IMR-90 (cell line): Measurements from ENCODE around the gene PSPN. TPM values are rescaled to one million over a fixed set of nuclear protein-coding genes. Genes with fewer than 3 reads are reported as not detected.

Experiments used
- microRNA-seq, 2 experiments: library from miRNA; stranded (forward) in 1 of 2; unstranded in 1 of 2; fragments of 10-50 nt in 1 of 2; fragments of <30 nt in 1 of 2; gene quantifications in 1 of 2; microRNA quantifications in 1 of 2; one replicate each; pipeline versions ENCODE3 to v1.1.0; 2013 to 2020; ENCODE audit not compliant: insufficient read depth in 1 of 2, insufficient read length in 1 of 2, unreplicated experiment in 1 of 2
- polyA plus RNA-seq, 3 experiments: library from polyadenylated mRNA; depleted of rRNA; stranded (reverse); fragments of >200 nt; gene quantifications; 2 replicates each; pipeline ENCODE4 v1.2.3, GENCODE V29; 2012; ENCODE audit warnings: low replicate concordance in 1 of 3
- small RNA-seq, 5 experiments: library from RNA; depleted of rRNA; stranded (forward); fragments of <200 nt; gene quantifications; one replicate each; pipeline ENCODE3, GENCODE V24; 2012
- total RNA-seq: library from RNA; depleted of rRNA; stranded (reverse); fragments of >200 nt; gene quantifications from 2 replicates; pipeline ENCODE4 v1.2.3, GENCODE V29; 2012; rRNA removed

The PSPN gene
- total and polyA plus RNA-seq, 2 of the 4 experiments (the other 2 are of a cell fraction), result 0.34 to 0.54 TPM

Small RNA genes within 50 kb of the gene (microRNA-seq; reads per million reads assigned to microRNA genes)
- 4.4 reads per million, percentile 7 among the genes with 10 or more reads in this experiment for gene MIR3940 (ENCODE audit: unreplicated experiment)
- 0 to 4.1 reads per million in 2 experiments for gene MIR6790 (ENCODE audit: insufficient read depth in 1 of 2, insufficient read length in 1 of 2, unreplicated experiment in 1 of 2)
- gene MIR6885 (ENCODE audit: insufficient read depth in 1 of 2, insufficient read length in 1 of 2, unreplicated experiment in 1 of 2), result 1.1 to 9.3 reads per million in 2 experiments

Small RNA genes within 50 kb of the gene (small RNA-seq; reads per million reads assigned to genes)
- gene MIR6790 (0 reads per million in 5 experiments), gene MIR6885 (0 reads per million in 5 experiments)

Other genes starting within 250 kb of the PSPN start
- gene ACSBG2, start 240.3 kb downstream of the PSPN start, total RNA-seq, result not detected in 2 replicates
- not detected in 2 replicates for gene ACSBG2, start 240.3 kb downstream of the PSPN start, polyA plus RNA-seq (2012; rRNA removed)
- gene MLLT1, start 96.0 kb downstream of the PSPN start, total RNA-seq, result 1.3 and 1.7 TPM in 2 replicates
- 30.6 and 45.4 TPM in 2 replicates for gene MLLT1, start 96.0 kb downstream of the PSPN start, polyA plus RNA-seq (2012; rRNA removed)
- not detected in 2 replicates for gene ACER1, start 42.3 kb downstream of the PSPN start, total RNA-seq
- 0.11 TPM in 1 of 2 replicates, not detected in the other for gene ACER1, start 42.3 kb downstream of the PSPN start, polyA plus RNA-seq (2012; rRNA removed)
- gene CLPP, start 14.4 kb downstream of the PSPN start, total RNA-seq, result 42.3 and 48.0 TPM in 2 replicates
- 103 and 130 TPM in 2 replicates for gene CLPP, start 14.4 kb downstream of the PSPN start, polyA plus RNA-seq (2012; rRNA removed)
- 9.3 and 10.3 TPM in 2 replicates for gene ALKBH7, start 3.1 kb downstream of the PSPN start, total RNA-seq
- gene ALKBH7, start 3.1 kb downstream of the PSPN start, polyA plus RNA-seq (2012; rRNA removed), result 22.5 and 33.0 TPM in 2 replicates
- gene GTF2F1, start 17.2 kb upstream of the PSPN start, total RNA-seq, result 43.7 and 53.0 TPM in 2 replicates
- 50.4 and 51.4 TPM in 2 replicates for gene GTF2F1, start 17.2 kb upstream of the PSPN start, polyA plus RNA-seq (2012; rRNA removed)
- 31.9 and 34.4 TPM in 2 replicates for gene KHSRP, start 48.9 kb upstream of the PSPN start, total RNA-seq
- gene KHSRP, start 48.9 kb upstream of the PSPN start, polyA plus RNA-seq (2012; rRNA removed), result 93.7 and 103 TPM in 2 replicates
- gene SLC25A41, start 57.8 kb upstream of the PSPN start, total RNA-seq, result not detected in 2 replicates
- 0.14 TPM in 1 of 2 replicates, not detected in the other for gene SLC25A41, start 57.8 kb upstream of the PSPN start, polyA plus RNA-seq (2012; rRNA removed)
- 7.0 and 7.8 TPM in 2 replicates for gene SLC25A23, start 83.9 kb upstream of the PSPN start, total RNA-seq
- gene SLC25A23, start 83.9 kb upstream of the PSPN start, polyA plus RNA-seq (2012; rRNA removed), result 7.6 and 8.2 TPM in 2 replicates
- not detected in 2 replicates for gene CRB3, start 88.3 kb upstream of the PSPN start, total RNA-seq
- gene CRB3, start 88.3 kb upstream of the PSPN start, polyA plus RNA-seq (2012; rRNA removed), result not detected in 2 replicates
- gene DENND1C, start 105.9 kb upstream of the PSPN start, total RNA-seq, result not detected in 2 replicates
- gene DENND1C, start 105.9 kb upstream of the PSPN start, polyA plus RNA-seq (2012; rRNA removed), result not detected in 2 replicates
- not detected in 2 replicates for gene TUBB4A, start 126.4 kb upstream of the PSPN start, total RNA-seq
- not detected in 2 replicates for gene TUBB4A, start 126.4 kb upstream of the PSPN start, polyA plus RNA-seq (2012; rRNA removed)
- gene TNFSF9, start 155.1 kb upstream of the PSPN start, total RNA-seq, result not detected in 2 replicates
- gene TNFSF9, start 155.1 kb upstream of the PSPN start, polyA plus RNA-seq (2012; rRNA removed), result 0.10 and 0.11 TPM in 2 replicates
- not detected in 2 replicates for gene CD70, start 215.2 kb upstream of the PSPN start, total RNA-seq
- not detected in 2 replicates for gene CD70, start 215.2 kb upstream of the PSPN start, polyA plus RNA-seq (2012; rRNA removed)